GM12873 (cell line): ENCODE measurements around the gene CDHR3.

Experiments used
- TF ChIP-seq, protein P1 (sequence below): IDR thresholded peaks from 2 replicates; pipeline ENCODE4 v1.5.1; 2012; ENCODE audit warnings: low read depth, mild to moderate bottlenecking, moderate library complexity, low read length, control low read depth; ENCODE audit not compliant: insufficient read depth; ENCODE audit errors: missing control alignments

The CDHR3 gene

GRCh38 chr7:106075937-106076336 lies 112.9 kb downstream of the CDHR3 start:
- TF ChIP-seq, protein P1, sequence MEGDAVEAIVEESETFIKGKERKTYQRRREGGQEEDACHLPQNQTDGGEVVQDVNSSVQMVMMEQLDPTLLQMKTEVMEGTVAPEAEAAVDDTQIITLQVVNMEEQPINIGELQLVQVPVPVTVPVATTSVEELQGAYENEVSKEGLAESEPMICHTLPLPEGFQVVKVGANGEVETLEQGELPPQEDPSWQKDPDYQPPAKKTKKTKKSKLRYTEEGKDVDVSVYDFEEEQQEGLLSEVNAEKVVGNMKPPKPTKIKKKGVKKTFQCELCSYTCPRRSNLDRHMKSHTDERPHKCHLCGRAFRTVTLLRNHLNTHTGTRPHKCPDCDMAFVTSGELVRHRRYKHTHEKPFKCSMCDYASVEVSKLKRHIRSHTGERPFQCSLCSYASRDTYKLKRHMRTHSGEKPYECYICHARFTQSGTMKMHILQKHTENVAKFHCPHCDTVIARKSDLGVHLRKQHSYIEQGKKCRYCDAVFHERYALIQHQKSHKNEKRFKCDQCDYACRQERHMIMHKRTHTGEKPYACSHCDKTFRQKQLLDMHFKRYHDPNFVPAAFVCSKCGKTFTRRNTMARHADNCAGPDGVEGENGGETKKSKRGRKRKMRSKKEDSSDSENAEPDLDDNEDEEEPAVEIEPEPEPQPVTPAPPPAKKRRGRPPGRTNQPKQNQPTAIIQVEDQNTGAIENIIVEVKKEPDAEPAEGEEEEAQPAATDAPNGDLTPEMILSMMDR: no peak

- TF ChIP-seq, protein P1: no peak
Observed at GRCh38 chr7:106076537-106076936, 113.5 kb downstream of the CDHR3 start.

DNA sequence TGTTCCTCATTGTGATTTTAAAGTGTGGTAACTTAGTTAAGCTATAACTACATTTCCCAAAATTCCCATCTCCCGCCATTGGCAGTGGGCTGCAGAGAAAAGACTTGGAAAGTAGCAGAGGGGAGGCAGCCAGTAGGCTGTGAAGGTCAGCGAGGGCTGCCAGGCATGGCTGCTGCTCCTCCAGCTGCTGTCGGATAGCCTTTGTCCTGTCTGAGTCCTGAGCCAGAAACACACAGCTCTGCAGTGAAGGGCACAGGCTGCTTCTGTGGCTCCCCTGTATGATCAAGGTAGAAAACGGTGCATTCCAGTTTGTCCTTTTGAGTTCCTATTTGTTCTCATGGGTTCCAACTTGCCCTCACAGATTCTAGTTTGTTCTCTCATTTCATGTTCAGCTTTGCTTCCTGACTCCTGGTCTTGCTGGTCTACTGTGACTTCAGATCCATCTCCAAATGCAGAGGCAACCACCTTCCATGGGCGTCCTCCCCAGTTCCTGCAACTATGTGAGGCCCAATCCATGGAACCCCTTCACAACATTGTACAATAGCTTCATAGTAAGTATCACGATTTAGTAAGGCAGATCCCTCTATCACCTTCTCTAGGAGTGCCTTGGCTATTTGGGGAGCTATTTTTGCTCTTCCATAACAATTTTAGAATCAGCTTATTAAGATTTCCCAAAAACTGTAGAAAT lies 117.4 kb downstream of the CDHR3 start:
- TF ChIP-seq, protein P1: no peak

- TF ChIP-seq, protein P1: no peak
Observed at GRCh38 chr7:106082087-106082854, 119.2 kb downstream of the CDHR3 start.
